Measurements from ENCODE around the gene CTU2. TPM values are rescaled to one million over a fixed set of nuclear protein-coding genes. Genes with fewer than 3 reads are reported as not detected.

CTU2 gene
- total and polyA plus RNA-seq, 2 of the 4 experiments (the other 2 are of a cell fraction) = 12.9 to 18.4 TPM

DNA sequence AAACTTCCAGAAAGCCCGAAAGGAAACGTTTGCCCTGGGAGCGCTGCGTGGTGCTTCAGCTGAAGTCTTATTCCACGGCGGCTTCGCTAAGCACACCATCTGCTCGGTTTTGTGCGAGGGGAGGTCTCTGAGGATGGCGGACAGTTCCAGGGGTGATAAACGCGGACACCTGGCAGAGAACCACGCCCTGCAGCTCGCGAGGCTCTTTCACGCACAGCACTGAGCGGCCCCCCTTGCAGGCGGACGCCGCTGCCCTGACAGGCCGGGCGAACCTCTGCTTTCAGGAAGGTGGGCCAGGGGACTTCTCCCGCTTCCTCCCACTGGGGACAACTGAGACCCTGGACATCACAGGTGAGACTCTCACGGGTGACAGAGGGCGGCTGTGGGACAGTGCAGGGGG, 47.1 kb upstream of the CTU2 start:
- Histone ChIP-seq H4K8ac (ENCODE audit: low read depth in 2 of 2, low read length in 2 of 2) (no peak overlapping the region), H3K36me3 (ENCODE audit: control insufficient read depth, insufficient read depth, low read length) (peaks cover 13% of the 10 kb centered on the region), H3K9me1 (ENCODE audit: insufficient read depth, low read length) (no peaks in the 10 kb centered on the region), H3K27ac (ENCODE audit: insufficient read depth, low read length) (no peak overlapping the region), H2BK5ac (ENCODE audit: low read depth, low read length, poor library complexity, severe bottlenecking) (no peak overlapping the region), H3K18ac (ENCODE audit: low read depth, low read length) (no peak overlapping the region), H3K4ac (ENCODE audit: low read depth, low read length) (no peak overlapping the region), H3K4me2 (ENCODE audit: low read depth, low read length) (no peak overlapping the region), H3K4me3 (ENCODE audit: insufficient read depth, low read depth, low read length) (no peak overlapping the region), H3K79me1 (ENCODE audit: low read depth in 1 of 2, low read length in 2 of 2) (peaks cover 10 to 41% of the 10 kb centered on the region in 2 experiments), H3K23ac (ENCODE audit: low read depth, low read length) (no peak overlapping the region), H3K9me3 (ENCODE audit: control insufficient read depth, insufficient read depth, low read length) (no peaks in the 10 kb centered on the region), H3K14ac (replicated peaks; ENCODE audit: low read depth, low read length) (no peak overlapping the region), H3K27me3 (ENCODE audit: control insufficient read depth, insufficient read depth, low read length) (no peaks in the 10 kb centered on the region), H3K4me1 (ENCODE audit: control insufficient read depth, insufficient read depth, low read length) (no peaks in the 10 kb centered on the region), H2AK5ac (ENCODE audit: low read depth, low read length) (no peak overlapping the region), H2AFZ (replicated peaks; ENCODE audit: low read length, poor library complexity) (no peak overlapping the region), H4K91ac (ENCODE audit: insufficient read depth, low read depth, low read length) (no peak overlapping the region), H4K20me1 (ENCODE audit: insufficient read depth, low read length) (0 out of 2 replicates have a peak, but pooled peaks cover 5% of the 10 kb centered on the region), H2BK15ac (ENCODE audit: low read depth, low read length) (no peak overlapping the region), H3K56ac (ENCODE audit: extremely low read depth, insufficient read depth, low read length) (no peak overlapping the region), H2AK9ac (replicated peaks; ENCODE audit: low read depth, low read length, poor library complexity) (no peak overlapping the region), H2BK120ac (ENCODE audit: low read depth, low read length) (no peak overlapping the region), H3K9ac (ENCODE audit: low read depth, low read length) (no peak overlapping the region), H2BK20ac (ENCODE audit: low read depth, low read length) (no peak overlapping the region), H4K5ac (ENCODE audit: low read depth, low read length) (no peak overlapping the region)
- dilution Hi-C loops (cut with HindIII; ENCODE audit: low sequenced_read_pairs, unreplicated experiment) = no loop called here
- TF ChIP-seq FOS (IDR thresholded peaks at IDR 0.05; ENCODE audit: low read depth, low read length) = no peak
- no peak for TF ChIP-seq POLR2A (IDR thresholded peaks at IDR 0.05; ENCODE audit: low read depth, low read length)
- no peak for TF ChIP-seq RCOR1 (IDR thresholded peaks at IDR 0.05; ENCODE audit: insufficient replicate concordance, low read length)
- TF ChIP-seq RFX5 (IDR thresholded peaks at IDR 0.05; ENCODE audit: low read depth, low read length) = no peak
- no peak for TF ChIP-seq SMC3 (IDR thresholded peaks at IDR 0.05; ENCODE audit: low read depth, low read length)
- TF ChIP-seq MAFK (IDR thresholded peaks at IDR 0.05; ENCODE audit: low read depth, low read length) = no peak
- TF ChIP-seq, protein P1, sequence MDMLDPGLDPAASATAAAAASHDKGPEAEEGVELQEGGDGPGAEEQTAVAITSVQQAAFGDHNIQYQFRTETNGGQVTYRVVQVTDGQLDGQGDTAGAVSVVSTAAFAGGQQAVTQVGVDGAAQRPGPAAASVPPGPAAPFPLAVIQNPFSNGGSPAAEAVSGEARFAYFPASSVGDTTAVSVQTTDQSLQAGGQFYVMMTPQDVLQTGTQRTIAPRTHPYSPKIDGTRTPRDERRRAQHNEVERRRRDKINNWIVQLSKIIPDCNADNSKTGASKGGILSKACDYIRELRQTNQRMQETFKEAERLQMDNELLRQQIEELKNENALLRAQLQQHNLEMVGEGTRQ (IDR thresholded peaks at IDR 0.05; ENCODE audit: low read depth, low read length) = no peak
- TF ChIP-seq CEBPB (IDR thresholded peaks at IDR 0.05; ENCODE audit: low read depth, low read length) = no peak
- TF ChIP-seq NFE2L2 (IDR thresholded peaks at IDR 0.05; ENCODE audit: low read depth, low read length) = no peak
- no peak for TF ChIP-seq MXI1 (IDR thresholded peaks at IDR 0.05; ENCODE audit: borderline replicate concordance, low read depth, low read length)
- no peak for TF ChIP-seq BHLHE40 (IDR thresholded peaks at IDR 0.05; ENCODE audit: low read depth, low read length)
- no peak for TF ChIP-seq MAZ (IDR thresholded peaks at IDR 0.05; ENCODE audit: borderline replicate concordance, low read depth, low read length)
- TF ChIP-seq, protein P2, sequence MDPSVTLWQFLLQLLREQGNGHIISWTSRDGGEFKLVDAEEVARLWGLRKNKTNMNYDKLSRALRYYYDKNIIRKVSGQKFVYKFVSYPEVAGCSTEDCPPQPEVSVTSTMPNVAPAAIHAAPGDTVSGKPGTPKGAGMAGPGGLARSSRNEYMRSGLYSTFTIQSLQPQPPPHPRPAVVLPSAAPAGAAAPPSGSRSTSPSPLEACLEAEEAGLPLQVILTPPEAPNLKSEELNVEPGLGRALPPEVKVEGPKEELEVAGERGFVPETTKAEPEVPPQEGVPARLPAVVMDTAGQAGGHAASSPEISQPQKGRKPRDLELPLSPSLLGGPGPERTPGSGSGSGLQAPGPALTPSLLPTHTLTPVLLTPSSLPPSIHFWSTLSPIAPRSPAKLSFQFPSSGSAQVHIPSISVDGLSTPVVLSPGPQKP (IDR thresholded peaks at IDR 0.05; ENCODE audit: borderline replicate concordance, low read depth, low read length) = no peak
- TF ChIP-seq RAD21 (IDR thresholded peaks at IDR 0.05; ENCODE audit: low read length) = no peak
- no peak for TF ChIP-seq CTCF (conservative IDR thresholded peaks at IDR 0.05; ENCODE audit: low read depth, low read length)
- TF ChIP-seq CHD1 (IDR thresholded peaks at IDR 0.05; ENCODE audit: low read depth, low read length) = no peak
- WGBS, 2 experiments (ENCODE audit: extremely low coverage in 2 of 2, insufficient read length in 1 of 2) = 93% methylated on average over 22 of the region's 25 CpGs; no CpG with 5 or more reads in 1 of the 2 experiments
- ChIA-PET CTCF (no interaction called here), POLR2A (ENCODE audit: unreplicated experiment) (no interaction called here)
- intact Hi-C loops (cut with micrococcal nuclease) = no loop called here
- ATAC-seq (ENCODE audit: low read depth) = no peak
- no TSS peak for BruUV-seq (replicated peaks)
- DNase-seq = no peak
- in situ Hi-C loops (cut with MboI; ENCODE audit: low sequenced_read_pairs) = no loop called here

Data from IMR-90 (cell line).